Astrocyte (in vitro differentiated cells and primary cell): ENCODE data around the gene ALCAM.

Experiments used
- EZH2 ChIP-seq: IDR thresholded peaks from 2 replicates; pipeline ENCODE4 v1.6.1; 2012; ENCODE audit warnings: mild to moderate bottlenecking, low read length, inconsistent platforms; ENCODE audit not compliant: insufficient read depth
- TF ChIP-seq, protein P1 (sequence below): IDR thresholded peaks from 2 replicates; pipeline ENCODE4 v1.5.1; 2011; ENCODE audit warnings: low read depth, mild to moderate bottlenecking, inconsistent platforms, low read length, moderate library complexity; ENCODE audit not compliant: insufficient read depth

DNA sequence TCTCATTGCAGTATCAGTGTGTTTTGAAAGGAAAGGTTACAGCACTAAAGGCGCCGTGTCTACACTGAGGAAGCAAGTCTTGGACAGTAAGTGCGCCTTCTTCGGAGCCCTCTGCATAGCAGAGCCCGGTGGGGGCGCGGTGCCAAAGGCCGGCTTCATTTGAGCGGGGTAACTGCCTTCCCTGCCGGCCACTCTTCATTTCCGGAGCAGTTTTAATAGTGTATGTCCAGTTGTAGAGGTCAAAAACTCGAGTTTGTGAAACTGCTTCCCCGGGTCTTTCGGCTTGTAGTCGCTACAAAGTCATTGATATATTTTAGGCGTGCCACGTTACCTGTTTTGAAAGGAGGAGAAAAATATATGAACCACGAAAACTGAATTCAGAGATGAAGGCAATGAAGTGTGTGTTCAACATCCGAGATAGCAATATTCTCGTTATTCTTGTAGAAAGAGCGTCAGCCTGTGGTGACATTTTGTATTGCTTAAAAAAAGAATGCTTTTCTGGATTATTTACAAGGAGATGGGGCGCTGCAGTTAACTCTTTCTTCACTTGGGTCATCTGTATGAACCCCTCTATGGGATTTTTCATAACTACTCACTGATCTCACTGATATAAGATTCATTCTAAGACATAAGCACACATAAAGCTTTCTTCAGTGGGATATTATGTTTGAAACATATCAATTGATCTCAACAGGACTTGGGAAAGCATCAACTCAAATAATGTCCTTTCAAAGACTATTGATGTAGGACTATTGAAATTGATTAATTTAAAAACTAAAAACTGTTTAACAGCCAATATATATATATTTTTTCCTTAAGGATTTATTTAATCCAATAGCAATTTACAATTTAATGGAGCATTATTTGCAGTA is 3.0 kb downstream of the ALCAM start:
- TF ChIP-seq, protein P1, sequence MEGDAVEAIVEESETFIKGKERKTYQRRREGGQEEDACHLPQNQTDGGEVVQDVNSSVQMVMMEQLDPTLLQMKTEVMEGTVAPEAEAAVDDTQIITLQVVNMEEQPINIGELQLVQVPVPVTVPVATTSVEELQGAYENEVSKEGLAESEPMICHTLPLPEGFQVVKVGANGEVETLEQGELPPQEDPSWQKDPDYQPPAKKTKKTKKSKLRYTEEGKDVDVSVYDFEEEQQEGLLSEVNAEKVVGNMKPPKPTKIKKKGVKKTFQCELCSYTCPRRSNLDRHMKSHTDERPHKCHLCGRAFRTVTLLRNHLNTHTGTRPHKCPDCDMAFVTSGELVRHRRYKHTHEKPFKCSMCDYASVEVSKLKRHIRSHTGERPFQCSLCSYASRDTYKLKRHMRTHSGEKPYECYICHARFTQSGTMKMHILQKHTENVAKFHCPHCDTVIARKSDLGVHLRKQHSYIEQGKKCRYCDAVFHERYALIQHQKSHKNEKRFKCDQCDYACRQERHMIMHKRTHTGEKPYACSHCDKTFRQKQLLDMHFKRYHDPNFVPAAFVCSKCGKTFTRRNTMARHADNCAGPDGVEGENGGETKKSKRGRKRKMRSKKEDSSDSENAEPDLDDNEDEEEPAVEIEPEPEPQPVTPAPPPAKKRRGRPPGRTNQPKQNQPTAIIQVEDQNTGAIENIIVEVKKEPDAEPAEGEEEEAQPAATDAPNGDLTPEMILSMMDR, result peak; percentile 93
- TF ChIP-seq EZH2, result no peak
